HG03045 (cell line): ENCODE results near the gene FHL3.
A peak's percentile ranks its signal among the peaks of the same experiment; 100 is the strongest.

Source experiments
- ATAC-seq: cut with Tn5 transposase; IDR thresholded peaks from one replicate; pipeline ENCODE4 v1.9.1; 2021; ENCODE audit warnings: mild to moderate bottlenecking, moderate library complexity; ENCODE audit not compliant: unreplicated experiment

The FHL3 gene

DNA sequence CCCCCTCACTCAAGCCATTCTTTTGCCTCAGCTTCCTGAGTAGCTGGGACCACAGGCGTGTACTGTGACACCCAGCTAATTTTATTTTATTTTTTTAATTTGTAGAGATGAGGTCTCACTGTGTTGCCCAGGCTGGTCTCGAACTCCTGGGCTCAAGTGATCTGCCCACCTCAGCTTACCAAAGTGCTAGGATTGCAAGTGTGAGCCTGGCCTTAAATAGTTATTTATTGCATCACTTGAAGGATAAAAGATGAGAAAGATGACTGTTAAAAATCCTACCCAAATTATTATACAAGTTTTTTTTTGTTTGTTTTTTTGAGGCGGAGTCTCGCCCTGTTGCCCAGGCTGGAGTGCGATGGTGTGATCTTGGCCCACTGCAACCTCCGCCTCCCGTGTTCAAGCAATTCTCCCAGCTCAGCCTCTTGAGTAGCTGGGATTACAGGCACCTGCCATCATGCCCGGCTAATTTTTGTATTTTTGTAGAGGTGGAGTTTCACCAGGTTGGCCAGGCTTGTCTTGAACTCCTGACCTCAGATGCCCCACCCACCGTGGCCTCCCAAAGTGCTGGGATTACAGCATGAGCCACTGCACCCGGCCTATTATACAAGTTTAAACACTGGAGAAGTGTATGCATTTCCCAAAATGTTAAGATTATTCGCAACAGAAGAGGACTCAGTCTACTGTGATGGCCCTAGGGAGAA, 9.6 kb upstream of the FHL3 start:
- no peak for ATAC-seq

DNA sequence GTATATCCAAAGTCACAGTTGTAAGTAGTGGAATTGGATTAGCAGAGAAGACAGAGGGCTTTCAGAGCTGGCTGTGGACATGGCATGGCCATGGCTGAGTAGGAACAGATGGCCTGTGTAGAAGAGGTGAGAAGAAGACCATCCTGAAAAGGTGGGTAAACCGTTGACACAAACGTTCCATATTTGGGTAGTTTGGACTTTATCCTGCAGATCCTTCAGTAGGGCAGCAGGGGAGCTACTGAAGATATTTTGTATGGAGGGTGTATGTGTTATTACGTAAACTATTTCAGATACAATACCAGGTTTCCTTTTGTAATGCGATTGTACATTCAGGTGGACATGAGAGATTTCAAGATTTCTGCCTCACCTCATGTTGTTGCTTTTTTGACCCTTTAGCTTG, 8.9 kb upstream of the FHL3 start:
- ATAC-seq: no peak

DNA sequence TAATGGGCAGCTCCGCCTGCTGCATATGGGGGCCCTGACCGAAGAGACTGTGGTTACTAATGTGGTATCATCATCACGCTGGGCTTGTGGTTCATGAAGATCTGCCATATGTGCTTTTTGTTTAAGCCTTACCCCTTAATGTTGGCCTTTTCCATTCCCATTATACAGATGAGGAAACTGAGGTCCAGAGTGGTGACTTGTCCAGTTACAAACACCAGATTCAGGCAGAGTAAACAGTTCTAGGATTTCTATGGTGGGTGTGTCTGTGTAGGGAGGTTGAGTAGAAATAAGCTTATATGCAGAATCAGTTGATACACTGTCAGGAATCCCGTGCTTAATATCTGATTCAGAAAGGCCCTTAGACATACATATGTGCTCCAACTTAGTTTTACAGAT, 7.9 kb upstream of the FHL3 start:
- ATAC-seq: no peak

DNA sequence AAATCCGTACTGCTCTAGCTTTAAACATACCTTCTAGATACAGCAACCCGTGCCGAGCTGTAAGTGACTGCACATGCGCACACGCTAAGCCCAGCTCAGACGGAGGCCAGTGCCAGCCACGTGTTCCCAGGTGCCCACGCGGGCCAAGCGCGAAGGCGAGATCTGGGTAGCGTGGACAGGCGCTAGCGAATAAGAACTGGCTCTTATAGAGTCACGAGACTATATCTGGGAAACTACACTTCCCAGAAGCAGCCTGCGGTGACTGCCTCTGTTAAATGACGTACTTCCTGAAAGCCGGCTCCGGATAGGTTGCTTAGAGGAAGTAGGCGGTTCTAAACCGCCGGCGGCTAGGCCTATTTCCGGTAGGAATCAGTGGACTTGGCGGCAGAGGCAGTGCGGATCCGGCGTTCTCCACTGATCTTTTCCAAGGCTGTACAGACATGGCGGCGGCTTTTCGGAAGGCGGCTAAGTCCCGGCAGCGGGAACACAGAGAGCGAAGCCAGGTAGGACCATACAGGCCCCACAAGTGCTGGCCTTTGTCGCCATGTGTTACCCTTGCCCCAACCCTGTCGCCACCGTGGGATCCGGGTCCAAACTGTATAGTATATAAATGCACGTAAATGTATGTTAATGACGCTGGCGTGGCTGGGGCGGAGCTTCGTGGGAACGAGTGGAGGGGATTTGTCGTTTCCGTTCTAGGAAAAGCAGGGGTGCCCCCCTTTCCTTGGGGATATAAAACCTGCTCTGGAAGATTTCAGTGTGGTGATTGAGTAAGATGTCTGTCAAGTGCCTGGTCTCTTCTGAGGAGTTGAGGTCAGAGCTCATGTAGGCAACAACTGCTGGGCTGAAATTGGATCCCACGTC, 7.3 kb upstream of the FHL3 start, which contains the start of gene UTP11:
Gene UTP11, plus strand, starts transcription at position 372 of the 864 bp plus-strand sequence. Its CDS starts 69 bp downstream, at position 441.
- ATAC-seq: peak; percentile 89

DNA sequence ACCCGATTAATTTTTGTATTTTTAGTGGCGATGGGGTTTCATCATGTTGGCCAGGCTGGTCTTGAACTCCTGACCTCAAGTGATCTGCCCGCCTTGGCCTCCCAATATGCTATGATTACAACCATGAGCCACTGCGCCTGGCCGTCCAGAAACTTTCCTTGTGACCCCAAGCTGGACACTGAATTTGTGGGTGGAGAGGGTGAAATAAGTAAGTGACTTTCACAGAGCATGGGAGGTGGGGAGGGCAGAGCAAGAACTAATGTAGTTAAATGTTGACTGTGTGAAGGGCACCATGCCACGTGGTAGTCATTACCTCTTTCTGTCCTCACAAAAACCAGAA, 4.5 kb upstream of the FHL3 start:
- ATAC-seq: no peak

DNA sequence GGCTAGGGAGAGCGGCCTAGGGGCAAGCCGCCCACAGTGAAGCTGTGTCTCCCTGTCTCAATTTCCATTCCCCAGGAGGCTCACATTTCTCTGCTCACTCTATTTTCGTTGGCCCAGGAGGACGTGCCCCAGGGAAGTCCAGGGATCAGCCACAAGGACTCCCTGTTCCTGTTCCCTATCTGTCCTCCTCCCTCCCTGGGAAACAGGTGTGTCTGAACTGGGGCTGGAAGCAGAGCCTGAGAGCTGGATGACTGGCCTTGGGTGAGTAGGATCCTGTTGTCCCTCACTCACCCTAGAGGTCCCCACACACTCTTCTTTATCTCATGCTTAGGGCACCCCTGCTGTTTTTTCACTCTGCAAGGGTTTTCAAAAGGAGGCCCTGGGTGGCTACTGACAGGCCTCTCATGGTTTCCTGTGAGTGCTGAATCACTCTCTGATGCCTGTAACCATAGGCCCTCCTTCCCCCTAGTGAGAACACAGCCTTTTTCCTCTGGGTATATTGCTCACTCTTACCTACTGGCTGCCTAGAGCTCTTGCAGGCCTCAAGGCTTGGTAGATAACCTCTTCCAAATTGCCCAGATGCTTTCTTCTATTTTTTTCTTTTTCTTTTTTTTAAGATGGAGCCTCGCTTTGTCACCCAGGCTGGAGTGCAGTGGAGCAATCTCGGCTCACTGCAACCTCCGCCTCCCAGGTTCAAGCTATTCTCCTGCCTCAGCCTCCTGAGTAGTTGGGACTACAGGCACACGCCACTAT, 4.0 kb upstream of the FHL3 start:
- no peak for ATAC-seq

DNA sequence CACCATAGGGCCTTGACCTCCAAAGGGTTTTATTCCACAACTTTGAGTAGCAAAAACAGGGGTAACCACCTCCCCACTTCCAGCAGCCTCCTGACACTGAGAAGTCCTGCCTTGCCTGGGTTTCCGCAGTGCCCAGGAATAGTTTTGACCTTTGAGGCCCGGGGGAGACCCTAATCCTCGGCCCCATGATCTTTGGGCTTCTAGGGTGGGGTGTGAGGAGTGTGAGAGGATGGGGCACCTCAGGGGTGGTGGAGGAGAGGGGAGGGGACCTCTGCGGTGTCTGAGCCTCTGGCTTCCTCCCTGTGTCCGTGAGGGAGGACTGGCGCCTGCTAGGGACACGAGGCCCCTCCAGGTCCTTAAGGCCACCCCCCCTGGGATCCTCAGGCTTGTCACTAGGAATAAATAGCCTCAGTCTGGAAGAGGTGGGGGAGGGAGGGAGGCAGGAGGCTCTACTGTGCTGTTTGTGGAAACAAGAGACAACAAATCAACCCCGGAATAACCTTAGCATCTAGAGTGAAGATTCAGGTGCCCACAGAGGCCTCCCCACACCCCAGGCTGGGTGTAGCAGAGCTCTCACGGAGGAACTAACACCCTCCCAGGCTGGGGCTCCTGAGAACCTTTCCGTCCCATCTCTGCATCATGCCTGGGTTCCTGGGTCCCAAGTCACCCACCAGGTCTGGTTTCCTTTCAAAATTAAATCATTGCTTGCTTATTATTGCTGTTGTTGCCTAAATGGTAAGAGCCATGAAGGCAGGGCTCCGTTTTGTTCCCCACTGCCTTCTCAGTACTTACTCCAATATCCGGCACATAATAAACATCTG, 904 bp upstream of the FHL3 start:
- no peak for ATAC-seq

DNA sequence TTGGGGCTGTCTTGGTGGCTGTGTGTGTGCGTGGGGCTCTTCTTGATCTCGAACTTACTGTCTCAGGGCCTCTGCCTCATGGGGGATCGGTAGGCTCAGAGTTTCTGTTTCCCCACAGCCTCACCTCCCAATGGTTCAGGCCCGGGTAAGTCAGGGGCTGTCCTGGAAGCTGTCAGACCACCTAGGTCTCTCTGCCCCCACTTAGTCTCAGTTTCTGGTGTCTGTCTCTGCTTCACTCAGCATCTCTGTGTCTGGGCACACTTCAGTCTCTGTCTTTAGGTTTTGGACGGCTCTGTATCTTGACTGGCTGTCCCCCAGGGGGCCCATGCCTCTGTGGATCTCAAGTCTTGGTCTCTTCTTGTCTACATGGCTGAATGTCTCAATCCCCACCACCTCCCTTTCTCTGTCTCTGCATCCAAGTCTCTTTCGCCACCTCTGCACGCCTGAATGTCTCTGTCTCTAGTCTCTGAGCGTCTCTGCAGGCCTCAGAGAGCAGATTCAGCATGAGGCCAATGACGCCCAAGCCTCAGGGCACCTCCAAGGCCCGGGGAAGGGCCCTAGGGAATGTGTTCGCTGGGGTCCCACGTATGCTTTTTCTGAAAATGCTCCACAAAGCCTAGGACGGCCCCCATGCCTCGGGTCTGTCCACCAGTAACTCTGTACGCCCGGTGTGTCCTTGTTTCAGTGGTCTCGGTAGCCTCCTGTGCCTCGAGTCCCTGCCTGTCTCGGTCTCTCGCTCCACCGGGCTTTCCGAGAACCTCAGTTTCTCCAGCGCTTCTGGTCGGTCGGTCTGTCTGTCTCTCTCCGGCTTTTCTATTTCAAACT, 818 bp downstream of the FHL3 start:
- ATAC-seq: no peak

DNA sequence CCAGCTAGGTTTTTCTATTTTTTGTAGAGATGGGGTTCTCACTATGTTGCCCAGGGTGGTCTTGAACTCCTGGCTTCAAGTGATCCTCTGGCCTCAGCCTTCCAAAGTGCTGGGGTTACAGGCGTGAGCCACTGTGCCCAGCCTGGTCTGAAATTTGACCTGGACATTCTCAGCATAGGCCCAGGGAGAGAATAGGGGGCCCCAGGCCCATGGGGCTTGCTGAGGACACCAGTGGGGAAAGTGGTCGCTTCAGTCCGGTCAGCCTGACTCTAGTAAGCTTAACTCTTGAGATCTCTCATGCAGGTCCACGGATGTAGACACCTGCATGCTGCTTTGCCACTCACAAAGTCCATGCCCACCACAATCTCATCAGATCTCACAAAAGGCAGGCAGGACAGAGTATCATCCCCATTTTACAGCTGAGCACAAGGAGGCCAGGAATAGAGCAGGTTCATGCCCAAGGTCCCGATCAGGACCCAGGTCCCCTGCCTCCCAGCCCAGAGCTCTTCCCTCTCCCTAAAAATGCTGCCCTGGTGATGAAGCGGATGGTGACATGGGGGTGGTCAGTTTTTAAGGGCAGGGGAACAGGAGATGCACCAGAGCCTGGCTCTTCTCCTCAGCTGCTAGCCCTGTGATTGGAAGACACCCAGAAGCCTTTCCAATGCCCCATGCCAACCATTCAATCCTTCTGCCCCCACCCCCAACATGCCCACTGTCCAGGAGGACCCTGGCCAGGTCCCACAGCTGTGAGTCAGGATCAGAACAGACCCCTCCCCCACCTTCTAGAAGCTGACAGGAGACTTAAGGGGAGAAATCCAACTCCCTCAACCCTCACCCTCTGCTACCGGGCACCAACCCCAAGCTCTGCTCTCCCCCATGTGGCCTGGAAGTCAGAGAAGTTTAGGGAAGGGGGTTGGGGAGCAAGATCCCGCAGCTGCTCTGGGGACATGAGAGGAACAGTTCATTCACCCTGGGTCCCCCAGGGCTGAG, 1.8 kb downstream of the FHL3 start:
- ATAC-seq: no peak

DNA sequence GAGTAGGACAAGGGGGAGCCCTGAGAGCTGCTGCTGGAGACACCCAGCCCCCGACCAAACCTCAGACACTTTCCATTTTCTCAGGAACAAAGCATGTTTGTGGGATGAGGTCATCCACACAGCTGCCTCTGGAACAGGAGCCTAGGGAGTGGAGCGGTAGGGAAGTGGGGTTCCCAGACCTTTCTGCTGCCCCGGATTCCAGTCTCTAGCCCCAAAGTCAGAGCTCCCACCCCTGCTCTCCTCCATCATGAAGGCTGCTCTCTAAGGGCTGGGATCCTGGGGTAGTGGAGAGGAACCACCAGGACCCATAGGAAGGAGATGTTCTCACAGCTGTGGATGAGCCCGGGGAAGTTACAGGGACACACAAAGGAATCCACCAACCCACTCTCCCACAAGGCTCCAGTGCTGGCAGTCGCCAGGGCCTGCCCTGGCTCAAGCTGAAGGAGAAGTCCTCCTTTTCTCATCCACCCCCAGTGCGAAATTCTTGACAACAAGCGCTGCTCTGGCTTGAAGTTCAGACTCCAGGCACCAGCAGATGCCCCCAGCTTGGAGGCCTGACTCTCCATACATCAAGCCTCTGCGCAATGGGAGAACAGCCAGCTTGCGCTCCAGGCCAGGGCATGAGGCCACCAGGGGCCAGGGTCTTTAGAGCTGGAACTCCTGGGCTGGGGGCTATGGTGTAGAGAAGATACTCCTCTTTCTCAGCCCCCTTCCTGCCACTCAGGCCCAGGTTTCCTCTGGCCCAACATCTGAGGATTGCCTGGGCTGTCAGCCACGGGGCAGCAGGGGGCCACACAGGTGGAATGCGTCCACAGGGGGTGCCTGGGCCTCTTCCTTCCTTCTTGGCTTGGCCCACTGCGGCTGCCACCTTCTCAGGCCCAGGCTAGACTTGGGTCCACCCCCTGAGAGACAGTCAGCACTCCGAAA, 4.5 kb downstream of the FHL3 start:
- no peak for ATAC-seq

DNA sequence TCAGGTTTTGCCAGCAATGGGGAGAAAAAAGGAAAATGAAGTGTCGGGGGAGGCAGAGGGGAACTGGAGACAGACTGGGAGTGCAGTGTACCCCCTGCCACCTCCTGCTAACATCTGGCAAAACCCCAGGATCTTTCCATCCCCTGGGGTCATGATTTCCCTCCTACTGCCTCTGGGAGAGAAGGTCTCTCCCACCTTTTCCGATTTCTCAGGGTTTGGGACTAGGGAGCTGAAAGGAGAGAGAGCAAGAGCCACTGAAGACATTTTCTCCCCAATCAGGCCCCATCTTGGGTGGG, 5.1 kb downstream of the FHL3 start:
- no peak for ATAC-seq

DNA sequence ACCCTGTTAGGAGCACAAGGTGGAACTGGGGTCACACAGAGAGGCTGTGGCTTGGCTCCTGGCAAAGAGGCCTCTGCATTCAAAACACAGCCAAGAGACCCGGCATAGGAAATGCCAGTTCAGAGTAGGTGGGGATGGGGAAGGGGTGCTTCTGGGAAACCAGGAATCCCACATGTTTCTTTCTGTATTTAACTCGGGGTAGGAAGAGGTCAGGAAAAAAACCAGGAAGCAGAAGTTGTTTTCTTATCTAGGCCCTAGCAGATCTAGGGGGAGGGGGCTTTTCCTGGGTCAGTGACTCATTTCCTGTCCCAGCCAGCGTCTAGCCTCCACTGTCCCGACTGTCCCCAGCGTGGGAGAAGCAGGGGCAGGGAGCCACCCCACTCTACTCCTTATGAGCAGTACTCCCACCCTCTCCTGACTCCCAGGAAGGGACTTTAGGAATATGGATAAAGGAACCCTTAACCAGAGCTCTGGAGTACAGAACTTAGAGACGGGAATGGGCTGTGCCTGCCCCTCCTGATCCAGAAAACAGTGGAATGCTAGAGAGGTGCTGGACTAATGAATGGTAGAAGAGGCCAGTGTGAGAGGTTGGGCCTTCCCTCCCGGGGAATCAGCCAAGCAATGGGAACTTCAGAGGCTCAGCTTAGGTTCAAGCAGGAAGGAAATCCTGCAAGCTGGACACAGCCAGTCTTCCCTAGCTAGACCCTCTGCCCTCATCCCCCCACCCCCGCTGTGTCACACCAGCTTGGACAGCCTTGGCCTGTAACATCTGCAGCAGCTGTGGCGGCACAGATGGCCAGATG, 5.7 kb downstream of the FHL3 start:
- no peak for ATAC-seq

DNA sequence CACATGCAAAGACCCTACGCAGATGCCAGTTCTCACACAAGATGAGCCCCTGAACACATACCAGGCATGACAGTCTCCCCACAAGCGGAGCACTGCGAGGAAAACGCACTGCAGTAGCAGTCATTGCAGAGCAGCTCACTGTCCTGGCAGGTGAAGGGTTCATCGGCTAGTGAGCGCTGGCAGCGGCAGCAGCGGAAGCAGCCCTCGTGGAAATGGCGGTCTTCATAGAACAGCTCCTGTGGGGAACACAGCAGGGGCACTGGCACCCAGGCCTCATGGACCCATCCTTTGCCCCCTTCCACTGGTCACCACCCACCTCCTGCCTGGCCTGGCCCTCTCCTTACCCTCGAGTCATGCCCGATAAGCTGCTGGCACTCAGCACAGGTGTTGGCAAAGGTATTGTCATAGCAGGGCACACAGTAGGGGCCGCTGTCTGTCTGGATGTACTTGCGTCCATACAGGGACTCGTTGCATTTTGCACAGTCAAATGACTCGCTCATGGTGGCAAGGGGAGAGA, 6.3 kb downstream of the FHL3 start:
- no peak for ATAC-seq

DNA sequence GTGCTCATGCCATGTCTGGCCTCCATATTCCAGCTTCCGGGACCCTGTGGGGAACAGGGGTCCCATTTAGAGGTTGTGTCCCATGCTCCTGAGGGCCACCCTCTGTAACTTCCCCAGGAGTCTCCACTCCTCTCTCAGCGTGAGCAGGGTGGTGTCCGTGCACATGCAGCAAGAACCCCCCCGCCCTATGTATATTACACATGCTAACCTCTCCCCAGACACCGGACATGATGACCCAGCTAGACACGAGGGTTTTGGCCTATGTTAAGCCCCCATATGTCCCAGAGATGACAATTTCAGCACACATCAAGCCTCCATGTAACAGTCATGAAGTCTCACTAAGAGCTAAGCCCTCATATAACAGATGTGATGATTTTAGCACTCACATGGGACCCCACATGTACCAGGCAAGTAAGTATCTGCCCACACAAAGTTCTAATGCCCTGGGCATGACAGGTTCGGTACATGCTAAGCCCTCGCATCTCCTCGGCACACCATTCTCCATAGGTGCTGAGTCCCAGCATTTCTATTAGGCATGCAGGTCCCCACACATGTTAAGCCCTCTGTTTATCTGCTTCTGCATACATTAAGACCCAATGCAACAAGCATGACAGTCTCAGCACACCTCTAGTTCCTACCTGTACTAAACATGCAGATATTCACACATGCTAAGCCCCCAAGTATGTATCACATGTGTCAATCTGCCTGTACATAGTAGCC, 7.1 kb downstream of the FHL3 start:
- ATAC-seq: no peak

DNA sequence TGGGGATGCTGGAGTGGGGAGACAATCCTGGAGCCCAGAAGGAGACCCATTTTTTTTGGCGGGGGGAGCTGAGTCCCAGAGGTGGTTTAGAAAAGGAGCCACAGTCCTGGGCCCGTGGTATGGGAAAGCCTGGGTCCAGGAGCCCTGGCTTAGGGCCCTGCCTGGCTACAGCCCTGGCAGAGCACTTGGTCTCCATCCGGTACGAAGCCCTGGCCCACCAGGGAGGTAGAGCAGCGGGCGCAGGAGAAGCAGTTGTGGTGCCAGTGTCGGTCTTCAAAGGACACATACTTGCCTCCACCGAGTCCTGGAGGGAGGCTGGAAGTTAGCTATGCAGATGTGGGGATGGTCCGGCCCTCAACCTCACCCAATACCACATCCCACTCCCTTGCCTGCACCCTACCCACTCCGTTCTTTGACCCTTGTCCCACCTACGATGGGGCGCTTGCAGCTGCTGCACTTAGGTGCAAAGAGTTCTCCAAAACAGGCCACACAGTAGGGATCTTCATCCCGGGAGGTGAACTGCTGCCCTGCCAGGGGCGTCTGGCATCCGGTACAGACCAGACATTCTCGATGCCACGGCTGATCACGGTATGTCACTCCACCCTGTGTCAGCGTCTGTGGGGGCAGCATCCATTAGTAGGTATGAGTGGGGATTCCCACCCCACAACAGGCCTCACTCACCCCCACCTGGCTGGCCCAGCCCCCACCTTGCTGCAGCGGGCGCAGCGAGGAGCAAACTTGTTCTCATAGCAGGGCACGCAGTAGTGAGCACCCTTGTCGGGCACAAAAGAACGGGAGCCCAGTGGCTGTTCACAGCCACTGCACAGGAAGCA, 7.8 kb downstream of the FHL3 start:
- no peak for ATAC-seq
